SK-N-MC (cell line): ENCODE measurements around the gene BEND6.
"Not testable (repeated sequence)": the region's sequence is repeated elsewhere in the genome, so short reads cannot be mapped to it uniquely, and the experiment has no call there.

ENCODE experiments used
- DNase-seq: peaks from one replicate; pipeline ENCODE4 v3.0.0-alpha.2; 2011; ENCODE audit warnings: low read depth, low spot score
- H3K27ac ChIP-seq: fragments of 200-600 bp; sonication (generic); 2 replicates; pipeline ENCODE4 v1.5.1; 2016; ENCODE audit warnings: mixed run types
- H3K36me3 ChIP-seq: fragments of 200-600 bp; sonication (generic); 2 replicates; pipeline ENCODE4 v1.6.1; 2017; ENCODE audit warnings: antibody characterized with exemption, low read length, mixed read lengths; ENCODE audit not compliant: insufficient read depth
- H3K4me3 ChIP-seq: fragments of 200-600 bp; sonication (generic); 2 replicates; pipeline ENCODE4 v1.5.1; 2016
- H3K9ac ChIP-seq: fragments of 200-600 bp; sonication (generic); 2 replicates; pipeline ENCODE4 v1.8.0; 2017; ENCODE audit warnings: mixed run types, mixed read lengths; ENCODE audit not compliant: insufficient read length
- H3K9me3 ChIP-seq: fragments of 200-600 bp; sonication (generic); 2 replicates; pipeline ENCODE4 v1.6.1; 2017; ENCODE audit warnings: low read depth, mild to moderate bottlenecking, antibody characterized with exemption, low read length, moderate library complexity, mixed read lengths
- EZH2 ChIP-seq: fragments of 200-600 bp; sonication (generic); IDR thresholded peaks from one replicate; pipeline ENCODE4 v1.6.1; 2017; ENCODE audit warnings: antibody characterized with exemption
- FOXP2 ChIP-seq: optimal IDR thresholded peaks from 2 replicates; pipeline ENCODE3; 2011; ENCODE audit warnings: mild to moderate bottlenecking, moderate library complexity; ENCODE audit not compliant: insufficient read depth; ENCODE audit errors: extremely low read length, control extremely low read depth
- POLR2AphosphoS5 ChIP-seq: IDR thresholded peaks from 2 replicates; pipeline ENCODE4 v1.6.1; 2012; ENCODE audit warnings: mild to moderate bottlenecking, low read depth, low read length, borderline replicate concordance

The BEND6 gene

DNA sequence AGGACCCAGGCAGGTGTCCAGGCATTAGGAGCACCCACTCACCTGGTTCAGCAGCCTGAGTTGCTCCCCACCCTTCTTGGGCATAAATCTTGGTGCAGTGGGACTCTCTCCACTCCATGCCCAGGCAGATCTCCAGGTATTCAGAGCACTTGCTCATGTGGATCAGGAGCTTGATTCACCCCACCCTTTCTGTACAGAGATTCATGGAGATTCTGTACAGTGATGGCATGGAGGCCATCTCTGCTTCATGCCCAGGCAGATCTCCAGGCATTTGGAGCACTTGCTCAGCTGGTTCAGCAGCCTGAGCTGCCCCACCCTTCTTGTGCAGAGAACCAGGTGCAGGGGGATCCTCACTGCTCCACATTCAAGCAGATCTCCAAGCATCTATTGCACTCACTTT is 44.1 kb downstream of the BEND6 start:
- Histone ChIP-seq H3K27ac (no peak overlapping the region), H3K9me3 (no peaks in the 10 kb centered on the region), H3K36me3 (no peaks in the 10 kb centered on the region), H3K4me3 (no peak overlapping the region), H3K9ac (no peak overlapping the region)
- TF ChIP-seq FOXP2 (no peak), POLR2AphosphoS5 (no peak), EZH2 (no peak)
- DNase-seq = no peak

GRCh38 chr6:56999748-57000147 is 44.8 kb downstream of the BEND6 start:
- H3K36me3 ChIP-seq, H3K27ac ChIP-seq, DNase-seq, H3K9me3 ChIP-seq, H3K9ac ChIP-seq, H3K4me3 ChIP-seq: not testable (repeated sequence)

- Histone ChIP-seq H3K27ac (no peak overlapping the region), H3K9me3 (no peaks in the 10 kb centered on the region), H3K9ac (no peak overlapping the region), H3K4me3 (no peak overlapping the region), H3K36me3 (no peaks in the 10 kb centered on the region)
- DNase-seq = no peak
- TF ChIP-seq FOXP2 (no peak), POLR2AphosphoS5 (no peak), EZH2 (no peak)
These were observed 47.3 kb downstream of the BEND6 start for GRCh38 chr6:57002197-57002596.

GRCh38 chr6:57004292-57004691 is 49.4 kb downstream of the BEND6 start:
- TF ChIP-seq EZH2 = no peak
- no peak for TF ChIP-seq POLR2AphosphoS5
- TF ChIP-seq FOXP2 = no peak
- H3K4me3 ChIP-seq = no peak overlapping the region
- H3K27ac ChIP-seq = no peak overlapping the region
- H3K36me3 ChIP-seq = no peaks in the 10 kb centered on the region
- DNase-seq = no peak
- no peaks in the 10 kb centered on the region for H3K9me3 ChIP-seq
- H3K9ac ChIP-seq = no peak overlapping the region

DNA sequence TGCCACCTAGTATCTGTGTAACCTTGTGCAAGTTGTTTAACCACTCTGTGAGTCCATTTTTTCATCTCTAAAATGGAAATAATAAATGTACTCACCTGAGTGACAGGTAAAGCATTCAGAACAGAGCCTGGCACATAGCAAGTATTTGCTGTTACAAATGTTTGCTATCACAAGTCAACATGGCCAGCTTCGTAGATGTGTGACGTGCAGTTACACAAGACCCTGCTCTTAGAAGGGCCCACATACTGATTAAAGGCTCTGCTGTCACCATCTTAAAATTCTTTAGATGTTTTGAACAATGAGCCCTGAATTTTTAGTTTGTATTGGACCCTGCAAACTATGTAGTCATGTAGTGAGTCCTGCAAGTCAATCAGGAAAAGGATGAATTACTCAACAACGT is 51.2 kb downstream of the BEND6 start:
- TF ChIP-seq EZH2 (no peak), POLR2AphosphoS5 (no peak), FOXP2 (no peak)
- Histone ChIP-seq H3K36me3 (no peaks in the 10 kb centered on the region), H3K9me3 (no peaks in the 10 kb centered on the region), H3K9ac (no peak overlapping the region), H3K27ac (no peak overlapping the region), H3K4me3 (no peak overlapping the region)
- DNase-seq = no peak

DNA sequence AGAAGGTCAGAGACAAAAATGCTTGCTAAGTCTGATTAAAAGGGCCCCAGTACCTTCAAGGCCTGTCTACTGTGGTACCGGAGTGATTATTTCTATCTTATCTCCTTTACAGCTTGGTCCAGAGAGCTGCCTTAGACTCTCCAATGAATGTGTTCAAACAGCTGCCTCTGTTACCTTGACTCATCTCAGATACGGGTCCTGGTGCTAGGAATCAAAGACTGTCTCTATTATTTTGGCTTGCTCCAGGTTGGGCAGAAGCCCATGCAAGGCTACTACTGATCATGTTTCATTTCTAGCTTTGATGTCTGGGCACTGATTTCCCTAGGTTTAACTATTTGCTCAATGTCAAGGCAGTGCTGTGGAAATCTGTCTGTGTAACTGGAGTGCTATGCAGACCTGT is 53.2 kb downstream of the BEND6 start:
- H3K9me3 ChIP-seq, H3K4me3 ChIP-seq, H3K36me3 ChIP-seq, DNase-seq, H3K27ac ChIP-seq, H3K9ac ChIP-seq: not testable (repeated sequence)

GRCh38 chr6:57013521-57013926 is 58.6 kb downstream of the BEND6 start:
- DNase-seq = no peak
- TF ChIP-seq POLR2AphosphoS5 (no peak), EZH2 (no peak), FOXP2 (no peak)
- Histone ChIP-seq H3K9me3 (no peaks in the 10 kb centered on the region), H3K36me3 (no peaks in the 10 kb centered on the region), H3K4me3 (no peak overlapping the region), H3K27ac (no peak overlapping the region), H3K9ac (no peak overlapping the region)

GRCh38 chr6:57017069-57017468 is 62.2 kb downstream of the BEND6 start:
- Histone ChIP-seq H3K9ac (no peak overlapping the region), H3K36me3 (no peaks in the 10 kb centered on the region), H3K4me3 (no peak overlapping the region), H3K27ac (no peak overlapping the region), H3K9me3 (no peaks in the 10 kb centered on the region)
- TF ChIP-seq EZH2 (no peak), POLR2AphosphoS5 (no peak), FOXP2 (no peak)
- DNase-seq = no peak

DNA sequence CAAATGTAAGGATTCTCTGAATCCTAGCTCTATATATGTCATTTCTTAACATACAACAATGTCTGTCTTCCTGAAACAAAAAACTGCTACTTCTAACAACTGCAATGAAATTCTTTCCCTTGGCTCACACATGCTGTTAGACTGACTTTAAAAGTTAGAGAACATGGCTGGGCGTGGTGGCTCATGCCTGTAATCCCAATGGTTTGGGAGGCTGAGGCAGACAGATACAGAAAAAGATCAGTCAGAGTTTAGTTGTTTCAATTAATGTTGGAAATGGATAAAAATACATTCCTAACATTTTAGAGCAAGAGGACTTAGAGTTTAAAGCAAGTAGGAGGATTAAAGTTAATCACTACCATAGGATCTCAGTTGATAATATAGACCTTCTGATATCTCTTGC is 62.9 kb downstream of the BEND6 start:
- TF ChIP-seq FOXP2 (no peak), EZH2 (no peak), POLR2AphosphoS5 (no peak)
- Histone ChIP-seq H3K27ac (no peak overlapping the region), H3K4me3 (no peak overlapping the region), H3K9ac (no peak overlapping the region), H3K36me3 (no peaks in the 10 kb centered on the region), H3K9me3 (no peaks in the 10 kb centered on the region)
- no peak for DNase-seq
